Stimulated activated CD8-positive, alpha-beta memory T cell treated with anti-CD3 and anti-CD28 coated beads, Interleukin-15, amount 100 ng/mL, for 48 hours (primary cell): ENCODE results near the gene MTA1.

Source experiments
- DNase-seq, 2 donors: peaks; one replicate each; pipeline ENCODE4 v3.0.0-alpha.2; 2020; ENCODE audit warnings: low read depth in 2 of 2

MTA1 gene

DNA sequence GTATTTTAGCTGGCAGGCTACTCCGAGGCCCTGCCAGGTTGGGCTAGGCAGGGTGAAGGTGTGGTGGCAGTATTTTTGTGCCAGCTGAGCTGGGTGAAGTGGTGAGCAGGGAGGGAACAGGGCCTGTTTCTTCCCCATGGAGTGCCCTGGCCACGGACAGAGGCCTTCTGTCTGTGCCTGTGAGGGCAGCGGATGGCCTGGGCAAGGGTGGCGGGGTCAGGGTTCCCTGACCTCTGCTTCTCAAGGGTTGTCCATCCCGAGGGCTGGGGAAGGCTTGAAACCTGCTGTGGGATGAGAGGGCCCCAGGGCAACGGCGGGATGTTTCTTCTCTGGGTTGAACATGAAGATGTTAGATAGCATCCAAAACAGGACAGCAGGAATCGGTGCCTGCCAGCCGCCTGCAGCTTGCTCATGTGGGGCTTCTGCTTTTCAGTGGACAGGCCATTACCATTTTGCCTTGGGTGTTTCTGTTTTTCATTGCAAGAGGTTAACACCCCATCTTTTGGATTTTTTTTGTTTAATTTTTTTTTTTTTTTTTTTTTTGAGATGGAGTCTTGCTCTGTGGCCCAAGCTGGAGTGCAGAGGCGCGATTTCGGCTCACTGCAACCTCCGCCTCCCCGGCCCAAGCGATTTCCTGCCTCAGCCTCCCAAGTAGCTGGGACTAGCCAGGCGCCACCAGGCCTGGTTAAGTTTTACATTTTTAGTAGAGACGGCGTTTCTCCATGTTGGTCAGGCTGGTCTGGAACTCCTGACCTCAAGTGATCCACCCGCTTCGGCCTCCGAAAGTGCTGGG lies 3.3 kb downstream of the MTA1 start:
- no peak for DNase-seq

DNA sequence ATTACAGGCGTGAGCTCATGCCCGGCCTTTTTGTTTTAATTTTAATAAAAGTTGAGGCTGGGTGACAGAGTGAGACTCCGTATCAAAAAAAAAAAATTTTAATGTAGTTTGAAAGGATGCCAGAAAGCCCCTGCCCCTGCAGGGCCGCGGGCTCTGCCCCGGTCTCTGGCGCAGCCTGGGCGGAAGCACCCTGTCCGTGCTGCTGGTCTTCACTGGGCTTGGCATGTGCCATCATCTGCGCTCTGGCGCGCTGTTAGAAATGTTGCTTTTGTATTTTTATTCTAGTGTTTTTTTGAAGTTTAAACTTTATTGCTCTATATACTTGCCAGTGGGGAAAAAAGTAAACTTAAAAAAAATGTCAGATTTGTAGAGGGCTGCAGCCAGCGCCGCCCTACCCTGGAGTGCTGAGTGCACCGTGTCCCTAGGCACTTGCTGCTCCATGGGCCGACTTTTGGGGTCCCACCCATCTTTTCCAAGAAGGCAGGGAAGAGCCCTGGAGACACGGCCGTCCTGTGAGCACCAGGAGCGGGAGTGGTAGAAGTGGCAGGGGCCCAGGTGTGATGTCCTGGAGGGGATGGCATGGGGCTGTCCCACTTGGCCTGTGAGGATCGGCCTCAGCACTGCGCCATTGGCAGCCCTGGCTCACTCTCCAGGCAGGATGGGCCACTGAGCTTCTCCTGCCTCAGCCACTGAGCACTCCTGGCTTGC lies 4.0 kb downstream of the MTA1 start:
- DNase-seq = no peak

- DNase-seq = no peak
These were observed 5.2 kb downstream of the MTA1 start for GRCh38 chr14:105424861-105425260.

- no peak for DNase-seq
These were observed 6.2 kb downstream of the MTA1 start for GRCh38 chr14:105425823-105426247.

- no peak for DNase-seq
These were observed 6.9 kb downstream of the MTA1 start for GRCh38 chr14:105426416-105427130.

DNA sequence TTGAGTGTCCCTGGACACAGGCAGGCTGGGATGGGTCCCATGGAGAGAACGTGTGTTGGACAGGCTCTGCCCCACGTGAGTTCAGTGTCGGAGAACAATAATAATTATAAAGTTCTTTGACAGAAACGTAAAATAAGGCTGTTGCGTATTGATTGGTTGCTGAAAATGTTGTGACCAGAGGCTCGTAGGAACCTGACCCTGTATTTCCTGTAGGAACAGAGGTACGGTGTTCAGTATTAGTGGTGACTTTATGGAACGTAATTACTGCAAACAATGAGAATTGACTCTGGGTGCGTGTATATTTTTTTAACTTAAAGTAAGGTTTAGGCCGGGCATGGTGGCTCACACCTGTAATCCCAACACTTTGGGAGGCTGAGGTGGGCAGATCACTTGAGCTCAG lies 7.8 kb downstream of the MTA1 start:
- no peak for DNase-seq

DNA sequence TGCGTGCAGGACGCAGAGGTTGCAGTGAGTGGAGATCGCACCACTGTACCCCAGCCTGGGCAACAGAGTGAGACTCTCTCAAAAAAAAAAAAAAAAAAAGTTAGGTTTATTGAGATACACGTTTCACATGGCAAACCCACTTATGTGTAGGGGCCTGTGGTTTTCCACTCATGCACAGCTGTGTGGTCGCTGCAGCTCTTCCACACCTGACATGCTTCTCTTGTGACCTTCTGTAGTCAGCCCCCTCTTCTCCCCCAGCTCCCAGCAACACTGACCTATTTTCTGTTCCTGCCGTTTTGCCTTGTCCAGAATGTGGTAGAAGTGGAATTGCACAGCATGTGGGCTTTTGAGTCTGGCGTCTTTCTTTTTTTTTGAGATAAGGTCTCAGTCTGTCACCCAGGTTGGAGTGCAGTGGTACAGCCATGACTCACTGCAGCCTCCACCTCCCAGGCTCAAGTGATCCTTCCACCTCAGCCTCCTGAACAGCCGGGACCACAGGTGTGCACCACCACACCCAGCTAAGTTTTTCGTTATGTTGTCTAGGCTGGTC lies 8.4 kb downstream of the MTA1 start:
- DNase-seq = no peak

DNA sequence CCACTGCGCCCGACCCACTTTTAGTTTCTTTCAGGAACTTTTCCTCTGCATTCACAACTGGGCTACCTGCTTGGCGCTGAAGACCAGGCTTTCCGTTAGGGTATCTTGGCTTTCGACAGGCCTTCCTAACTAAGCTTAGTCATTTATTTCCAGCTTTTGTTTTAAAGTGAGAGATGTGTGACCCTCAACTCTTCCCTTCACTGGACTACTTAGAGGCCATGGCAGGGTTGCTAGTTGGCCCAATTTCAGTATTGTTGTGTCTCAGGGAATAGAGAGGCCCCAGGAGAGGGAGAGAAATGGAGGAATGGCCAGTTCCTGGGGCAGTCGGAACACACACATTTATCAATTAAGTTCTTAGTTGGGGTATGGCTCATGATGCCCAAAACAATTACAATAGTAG lies 10.4 kb downstream of the MTA1 start:
- no peak for DNase-seq

DNA sequence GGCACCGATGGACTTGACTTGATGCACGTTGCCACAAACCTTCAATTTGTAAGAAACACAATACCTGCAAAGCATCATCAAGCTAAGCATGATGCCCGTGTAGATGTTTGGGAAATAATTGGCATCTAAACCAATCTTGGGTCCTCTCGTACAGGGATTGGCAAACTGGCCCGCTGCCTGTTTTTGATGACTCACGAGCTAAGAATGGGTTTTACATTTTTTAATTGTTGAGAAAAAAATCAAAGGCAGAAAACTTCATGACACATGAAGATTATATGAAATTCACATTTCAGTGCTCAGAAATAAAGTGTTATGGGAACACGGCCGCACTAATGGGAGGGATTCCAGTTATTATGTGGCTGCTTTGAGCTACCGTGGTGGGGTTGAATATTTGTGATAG lies 10.9 kb downstream of the MTA1 start:
- no peak for DNase-seq

DNA sequence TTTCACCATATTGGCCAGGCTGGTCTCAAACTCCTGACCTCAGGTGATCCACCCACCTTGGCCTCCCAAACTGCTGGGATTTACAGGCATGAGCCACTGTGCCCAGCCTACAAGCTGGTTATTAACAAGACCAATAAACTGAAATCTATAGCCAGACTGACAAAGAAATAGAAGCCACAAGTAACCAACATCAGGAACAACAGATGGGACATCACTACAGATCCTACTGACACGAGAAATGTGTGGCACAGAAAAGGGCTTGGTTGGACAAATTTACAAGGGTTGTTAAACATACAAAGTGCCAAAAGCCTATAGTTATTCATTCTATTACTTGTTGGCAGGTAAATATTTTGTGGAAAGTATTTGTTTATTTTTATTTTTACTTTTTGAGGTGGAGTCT lies 11.6 kb downstream of the MTA1 start:
- no peak for DNase-seq

GRCh38 chr14:105432657-105433056 lies 13.0 kb downstream of the MTA1 start:
- no peak for DNase-seq

GRCh38 chr14:105433161-105433605 lies 13.6 kb downstream of the MTA1 start:
- no peak for DNase-seq

- no peak for DNase-seq
These were observed 16.8 kb downstream of the MTA1 start for GRCh38 chr14:105436402-105436801.

DNA sequence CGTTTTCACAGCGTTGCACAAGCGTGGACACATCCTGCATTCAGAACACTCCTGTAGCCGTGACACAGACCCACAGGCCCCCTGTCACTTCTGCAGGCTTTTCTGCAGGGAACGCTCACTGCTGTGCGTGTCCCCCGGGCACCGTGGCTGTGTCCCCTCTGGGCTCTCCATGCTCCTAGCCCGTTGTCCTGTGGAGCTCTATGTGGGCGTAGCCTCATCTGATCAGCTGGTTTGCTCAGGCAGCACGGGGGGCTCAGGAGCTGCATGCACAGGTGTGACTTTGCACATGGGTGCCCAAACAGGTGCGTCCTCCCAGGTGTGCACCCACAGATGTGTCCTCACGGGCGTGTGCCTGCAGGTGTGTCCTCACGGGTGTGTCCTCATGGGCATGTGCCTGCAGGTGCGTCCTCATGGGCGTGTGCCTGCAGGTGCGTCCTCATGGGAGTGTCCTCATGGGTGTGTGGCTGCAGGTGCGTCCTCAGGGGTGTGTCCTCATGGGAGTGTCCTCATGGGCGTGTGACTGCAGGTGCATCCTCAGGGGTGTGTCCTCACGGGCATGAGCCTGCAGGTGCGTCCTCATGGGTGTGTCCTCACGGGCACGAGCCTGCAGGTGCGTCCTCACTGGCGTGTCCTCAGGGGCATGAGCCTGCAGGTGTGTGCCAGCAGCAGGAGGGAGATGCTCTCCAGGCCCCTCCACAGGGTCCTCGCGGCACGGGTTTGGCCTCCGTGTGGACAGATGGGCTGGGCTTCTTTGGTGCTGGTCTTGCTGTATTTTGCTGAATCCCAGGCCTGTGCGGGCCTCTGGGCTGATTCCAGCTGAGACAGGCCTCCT lies 17.5 kb downstream of the MTA1 start:
- DNase-seq = no peak

DNA sequence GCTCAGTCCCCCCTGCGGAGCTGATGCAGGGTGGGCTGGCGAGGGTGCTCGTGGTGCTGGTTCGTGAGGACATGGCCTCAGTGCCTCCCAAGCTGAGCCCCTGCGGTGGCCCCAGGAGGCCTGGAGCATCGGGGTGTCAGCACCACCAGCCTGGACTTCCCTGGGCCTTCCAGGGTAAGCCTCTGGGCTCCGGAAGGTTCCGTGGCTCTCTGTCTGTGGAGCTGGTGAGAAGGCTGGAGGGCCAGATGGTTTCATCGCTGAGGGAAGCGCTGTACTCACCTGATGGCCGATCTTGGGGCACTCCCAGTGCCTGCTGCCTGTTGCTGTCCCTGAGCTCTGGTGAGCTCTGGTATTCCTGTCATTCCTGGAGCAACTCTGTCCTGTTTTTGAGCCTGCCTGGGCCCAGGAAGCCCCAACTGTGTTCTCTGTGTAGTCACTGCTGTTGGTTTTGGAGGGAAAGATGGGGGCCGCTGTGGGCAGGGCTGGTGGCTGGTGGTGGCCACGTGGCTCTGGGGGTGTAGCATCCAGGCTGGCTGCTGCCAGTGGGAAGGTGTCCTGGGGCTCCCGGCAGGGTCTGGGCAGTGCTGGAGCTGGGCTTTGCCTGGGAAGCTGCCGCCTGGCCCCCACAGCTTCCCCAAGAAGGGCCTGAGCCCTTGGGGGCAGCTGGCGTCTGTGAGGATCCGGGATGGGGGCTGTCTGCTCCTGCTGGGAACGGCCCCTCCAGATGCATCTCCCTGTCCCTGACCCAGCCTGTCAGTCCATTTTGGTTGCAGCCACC lies 18.3 kb downstream of the MTA1 start:
- DNase-seq = no peak

DNA sequence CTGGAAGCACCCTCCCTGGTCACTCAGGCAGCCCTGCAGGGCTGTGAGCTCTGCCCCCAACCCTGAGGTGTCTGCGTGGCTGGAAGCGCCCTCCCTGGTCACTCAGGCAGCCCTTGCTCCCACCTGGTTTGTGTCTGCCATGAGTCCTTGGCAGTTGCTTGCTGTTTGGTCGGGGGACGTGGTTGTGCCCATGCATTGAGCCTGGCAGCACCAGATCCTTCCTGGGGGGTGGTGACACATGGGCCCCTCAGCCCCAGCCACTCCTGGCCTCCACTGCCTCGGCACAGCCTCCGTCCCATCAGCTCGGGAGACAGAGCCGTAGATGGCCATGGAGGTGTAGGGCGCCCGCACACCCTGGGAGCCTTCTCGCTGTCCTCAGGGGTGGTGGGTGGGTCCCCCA lies 19.6 kb downstream of the MTA1 start:
- no peak for DNase-seq

GRCh38 chr14:105439710-105440553 lies 20.3 kb downstream of the MTA1 start:
- no peak for DNase-seq

DNA sequence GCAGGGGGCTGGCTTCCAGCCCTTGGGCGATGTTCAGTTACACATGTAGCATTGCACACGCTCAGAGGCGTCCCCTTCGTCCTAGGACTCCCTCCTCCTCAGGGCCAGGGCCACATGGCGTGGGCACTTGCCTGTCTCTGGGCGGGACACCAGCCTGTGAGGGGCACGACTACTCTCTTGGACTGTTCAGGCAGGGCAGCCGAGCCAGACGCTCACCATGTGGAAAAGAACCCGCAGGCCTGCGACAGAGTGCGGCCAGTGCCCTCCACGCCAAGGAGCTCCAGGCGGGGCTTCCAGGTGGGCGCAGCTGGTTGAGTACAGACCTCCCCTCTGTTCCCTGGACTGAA lies 20.9 kb downstream of the MTA1 start:
- DNase-seq = no peak

DNA sequence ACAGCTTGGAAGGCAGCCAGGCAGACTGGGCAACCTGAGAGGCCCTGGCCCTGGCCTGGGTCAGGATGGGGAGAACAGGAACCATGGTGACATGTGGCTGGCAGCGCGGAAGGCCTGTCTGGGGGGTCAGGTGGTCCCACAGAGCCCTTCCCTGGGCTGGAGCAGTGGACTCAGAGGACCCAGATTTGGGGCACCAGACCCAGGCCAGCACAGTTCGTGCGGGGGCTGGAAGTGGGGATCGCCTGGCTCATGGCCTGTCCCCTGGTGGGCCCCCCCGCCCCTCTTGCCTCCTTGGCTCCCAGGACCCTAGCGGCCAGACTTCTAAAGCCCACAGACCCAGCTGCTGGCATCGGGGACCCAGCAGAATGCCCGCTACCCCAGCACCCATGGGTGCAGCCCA lies 21.4 kb downstream of the MTA1 start:
- DNase-seq = no peak

- DNase-seq = no peak
These were observed 22.5 kb downstream of the MTA1 start for GRCh38 chr14:105442125-105442524.
